GM19468 (cell line): Measurements from ENCODE around the gene SPPL2B.

Experiments used
- ATAC-seq: cut with Tn5 transposase; IDR thresholded peaks from one replicate; pipeline ENCODE4 v1.9.1; 2021; ENCODE audit warnings: mild to moderate bottlenecking, moderate library complexity, moderate number of reproducible peaks; ENCODE audit not compliant: unreplicated experiment; ENCODE audit errors: extremely low read depth

SPPL2B gene

DNA sequence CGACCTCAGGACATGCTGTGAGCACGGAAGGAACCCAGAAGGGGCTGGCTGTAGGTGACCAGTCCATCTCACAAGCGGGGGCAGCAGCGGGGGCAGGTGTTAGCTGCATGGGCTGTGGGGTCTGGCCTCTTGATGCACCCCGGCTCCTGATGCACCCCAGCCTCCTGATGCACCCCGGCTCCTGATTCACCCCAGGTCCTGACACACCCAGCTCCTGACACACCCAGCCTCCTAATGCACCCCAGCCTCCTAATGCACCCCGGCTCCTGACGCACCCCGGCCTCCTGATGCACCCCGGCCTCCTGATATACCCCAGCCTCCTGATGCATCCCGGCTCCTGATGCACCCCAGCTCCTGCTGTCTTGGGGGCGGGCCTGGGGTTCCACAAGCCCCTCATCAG lies 7.5 kb upstream of the SPPL2B start:
- no peak for ATAC-seq

DNA sequence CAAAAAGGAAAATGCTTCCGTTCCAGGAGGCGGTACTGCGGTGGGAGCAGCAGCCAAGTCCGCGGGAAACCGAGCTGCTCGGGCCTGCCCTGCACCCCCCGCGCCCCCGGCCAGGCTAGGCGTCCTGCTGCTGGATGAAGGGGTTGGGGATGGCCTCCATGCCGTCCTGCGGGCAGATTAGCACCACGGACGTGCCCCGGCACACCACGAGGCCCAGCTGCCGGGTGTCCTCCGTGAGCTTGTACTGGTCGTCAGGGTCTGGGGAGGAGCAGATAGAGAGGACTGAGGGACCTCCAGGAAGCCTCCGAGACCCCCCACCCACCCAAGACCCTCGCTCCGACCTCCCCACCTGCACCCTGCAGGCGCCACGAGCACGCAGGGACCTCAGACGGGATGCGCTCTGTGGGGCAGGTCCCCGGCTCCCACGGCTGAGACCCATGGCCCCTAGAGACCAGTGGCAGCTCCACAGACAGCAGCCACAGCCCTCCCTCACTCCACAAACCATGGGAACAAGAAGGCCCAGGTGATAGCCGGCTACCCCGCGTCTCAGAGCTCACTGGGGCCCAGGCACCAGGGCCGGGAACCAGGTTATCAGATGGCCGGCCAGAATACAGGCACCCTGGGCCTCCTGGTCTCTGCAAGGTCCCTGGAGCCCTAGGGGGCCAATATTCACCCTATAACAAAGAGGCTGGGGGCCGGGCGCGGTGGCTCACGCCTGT lies 6.8 kb upstream of the SPPL2B start:
- no peak for ATAC-seq

DNA sequence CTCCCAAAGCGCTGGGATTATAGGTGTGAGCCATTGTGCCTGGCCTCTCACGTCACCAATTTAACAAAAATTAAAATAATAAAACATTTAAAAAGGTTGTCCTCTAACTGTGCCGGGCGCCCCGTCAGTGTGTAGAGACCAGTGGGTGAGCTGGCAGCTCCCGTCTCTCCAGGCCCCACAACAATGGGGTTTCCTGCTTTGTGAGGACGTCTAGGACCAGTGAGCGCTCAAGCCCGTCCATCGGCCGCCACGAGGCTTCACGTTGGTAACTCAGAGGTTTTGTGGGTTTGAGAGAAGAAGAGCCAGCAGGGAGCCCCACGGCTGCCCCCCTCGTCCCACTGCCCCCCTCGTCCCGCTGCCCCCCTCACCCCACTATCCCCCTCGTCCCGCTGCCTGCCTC lies 4.8 kb upstream of the SPPL2B start:
- ATAC-seq, result no peak

DNA sequence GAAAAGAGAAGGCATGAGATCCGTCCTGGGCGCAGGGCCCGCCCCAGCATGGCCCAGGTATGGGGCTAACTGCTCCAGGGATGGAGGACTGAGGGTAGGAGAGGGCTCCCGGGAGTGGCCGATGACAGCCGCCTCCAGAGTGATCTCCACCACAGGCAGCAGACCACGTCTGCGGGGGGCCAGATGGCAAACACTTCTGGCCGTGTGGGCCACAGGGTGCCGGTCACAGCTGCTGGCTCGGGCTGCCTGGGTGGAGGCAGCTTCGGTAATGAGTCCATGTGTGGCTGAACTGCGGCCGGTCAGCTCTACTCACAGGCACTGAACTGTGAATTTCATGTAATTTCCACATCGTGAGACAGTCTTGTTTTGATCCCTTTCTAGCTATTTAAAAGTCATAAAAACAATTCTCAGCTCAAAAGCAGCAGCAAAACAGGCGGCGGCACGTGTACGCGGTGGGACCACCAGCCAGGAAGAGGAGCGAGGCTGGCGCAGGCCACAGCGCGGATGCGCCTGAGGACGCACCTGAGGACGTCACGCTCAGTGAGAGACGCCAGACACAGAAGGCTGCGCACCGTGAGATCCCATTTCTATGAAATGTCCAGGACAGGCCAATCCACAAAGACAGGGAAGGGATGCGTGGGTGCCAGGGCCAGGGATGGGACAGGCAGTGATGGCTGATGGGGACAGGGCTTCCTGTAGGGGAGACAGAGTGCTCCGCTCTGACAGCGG lies 4.1 kb upstream of the SPPL2B start:
- ATAC-seq, result no peak

DNA sequence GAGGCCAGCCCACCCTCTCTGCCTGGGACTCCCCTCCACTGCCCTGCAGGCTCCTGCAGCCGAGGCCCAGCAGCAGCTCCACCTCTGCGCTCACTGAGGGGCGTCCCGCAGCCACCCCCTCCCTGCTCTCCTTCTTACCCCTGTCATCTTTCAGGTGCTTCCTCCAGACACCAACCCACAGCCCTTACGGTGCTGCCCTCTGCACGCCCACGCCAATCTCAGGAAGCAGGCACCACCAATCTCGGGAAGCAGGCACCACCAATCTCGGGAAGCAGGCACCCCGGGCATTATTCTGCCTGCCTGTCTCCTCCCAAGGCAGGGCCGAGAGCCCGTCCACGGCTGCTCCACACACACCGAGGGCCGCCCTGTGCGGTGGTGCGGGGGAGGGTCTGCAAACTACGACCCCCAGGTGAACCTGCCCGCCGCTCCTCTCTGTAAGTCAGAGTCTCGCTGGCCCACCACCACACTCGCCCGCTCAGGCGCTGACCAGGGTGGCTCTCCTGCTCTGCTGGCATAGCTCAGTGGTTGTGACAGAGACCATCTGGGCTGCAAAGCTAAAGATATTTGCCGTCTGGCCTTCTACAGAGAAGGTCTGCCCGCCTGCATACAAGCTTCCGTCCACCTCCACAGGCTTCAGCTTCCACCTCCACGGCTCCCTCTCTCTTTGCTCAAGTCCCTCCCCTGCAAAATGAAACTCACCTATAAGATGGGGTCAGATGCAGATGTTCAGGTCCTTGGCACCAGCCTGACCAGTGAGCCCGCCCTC lies 3.0 kb upstream of the SPPL2B start:
- ATAC-seq, result no peak

DNA sequence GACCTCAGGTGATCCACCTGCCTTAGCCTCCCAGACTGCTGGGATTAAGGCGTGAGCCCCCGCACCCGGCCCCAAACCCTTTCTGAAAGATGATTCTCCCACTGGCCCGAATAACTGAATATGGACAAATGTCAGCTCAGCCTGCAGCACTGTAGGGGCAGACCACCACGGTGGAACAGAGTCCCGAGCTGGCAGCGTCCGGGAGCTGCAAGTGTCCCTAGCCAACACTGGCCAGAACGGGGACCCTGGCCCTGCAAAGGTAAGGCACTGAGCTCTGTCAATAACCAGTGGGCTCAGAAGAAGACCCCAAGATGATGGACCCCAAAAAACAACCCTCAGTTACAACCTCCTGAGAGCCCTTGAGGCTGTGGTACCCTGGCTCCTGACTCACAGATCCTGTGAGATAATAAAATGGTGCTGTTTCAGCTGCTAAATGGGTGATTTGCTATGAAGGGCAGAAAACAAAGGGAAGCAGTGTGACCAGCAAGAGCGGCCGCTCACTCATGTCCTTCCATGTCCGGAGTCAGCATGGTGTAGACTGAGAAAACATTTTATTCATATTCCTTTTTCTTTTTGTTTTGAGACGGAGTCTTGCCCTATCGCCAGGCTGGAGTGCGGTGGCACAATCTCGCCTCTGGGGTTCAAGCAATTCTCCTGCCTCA lies 1.7 kb upstream of the SPPL2B start:
- ATAC-seq, result no peak

DNA sequence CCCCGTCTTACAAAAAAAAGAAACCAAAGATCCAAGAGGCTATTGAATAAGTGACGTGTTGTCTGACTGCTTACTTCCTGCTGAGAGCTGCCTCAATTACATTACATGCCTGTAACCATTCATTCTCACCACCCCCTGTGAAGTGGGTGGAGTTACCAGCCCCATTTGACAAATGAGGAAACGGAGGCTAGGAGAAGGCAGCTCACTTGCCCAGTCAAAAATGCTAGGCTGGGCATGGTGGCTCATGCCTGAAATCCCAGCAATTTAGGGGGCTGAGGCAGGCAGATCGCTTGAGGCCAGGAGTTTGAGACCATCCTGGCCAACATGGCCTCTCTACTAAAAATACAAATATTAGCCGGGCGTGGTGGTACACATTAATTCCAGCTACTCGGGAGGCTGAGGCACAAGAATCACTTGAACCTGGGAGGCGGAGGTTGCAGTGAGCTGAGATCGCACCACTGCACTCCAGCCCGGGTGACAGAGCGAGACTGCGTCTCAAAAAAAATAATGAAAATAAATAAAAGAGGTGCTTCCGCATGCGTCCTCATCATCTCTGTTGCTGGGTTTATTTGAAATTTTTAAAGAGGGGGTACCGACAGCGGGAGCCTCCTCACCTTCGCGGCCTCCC lies 597 bp upstream of the SPPL2B start:
- no peak for ATAC-seq

DNA sequence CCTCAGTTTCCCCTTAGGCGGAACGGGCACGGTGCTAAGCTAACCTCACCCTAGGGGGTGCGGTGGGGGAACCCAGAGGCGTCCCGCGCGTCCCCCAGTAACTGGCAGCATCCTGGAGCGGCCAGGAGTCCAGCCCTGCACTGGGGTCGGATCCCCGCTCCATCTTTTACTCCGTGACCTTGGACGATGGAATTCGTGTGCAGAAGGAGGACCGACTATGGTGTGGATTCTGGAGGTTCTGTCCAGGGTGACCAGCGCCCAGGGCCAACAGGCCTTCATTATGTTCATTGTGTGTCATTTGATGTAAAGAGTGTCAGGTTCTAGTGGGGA lies 630 bp downstream of the SPPL2B start:
- no peak for ATAC-seq

DNA sequence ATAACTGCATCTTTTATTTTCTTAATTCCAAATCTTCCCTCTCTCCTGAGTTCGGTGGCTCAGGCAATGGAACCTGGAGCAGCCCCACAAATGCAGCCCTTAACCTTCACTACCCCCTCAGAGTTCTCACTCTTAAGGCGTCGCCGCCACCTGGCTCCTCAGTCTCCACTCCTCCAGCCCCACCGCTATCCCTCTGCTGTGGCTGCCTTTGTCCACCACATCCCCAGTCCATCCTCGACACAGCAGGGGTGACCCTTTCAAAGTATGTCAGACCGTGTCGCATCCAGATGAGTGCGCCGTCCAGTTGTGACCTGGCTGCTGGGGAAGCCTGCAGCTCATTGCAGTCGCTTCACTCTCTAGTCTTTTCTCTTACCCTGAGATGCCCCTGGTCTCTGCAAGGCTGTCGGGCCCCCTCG lies 1.0 kb downstream of the SPPL2B start:
- ATAC-seq, result no peak

DNA sequence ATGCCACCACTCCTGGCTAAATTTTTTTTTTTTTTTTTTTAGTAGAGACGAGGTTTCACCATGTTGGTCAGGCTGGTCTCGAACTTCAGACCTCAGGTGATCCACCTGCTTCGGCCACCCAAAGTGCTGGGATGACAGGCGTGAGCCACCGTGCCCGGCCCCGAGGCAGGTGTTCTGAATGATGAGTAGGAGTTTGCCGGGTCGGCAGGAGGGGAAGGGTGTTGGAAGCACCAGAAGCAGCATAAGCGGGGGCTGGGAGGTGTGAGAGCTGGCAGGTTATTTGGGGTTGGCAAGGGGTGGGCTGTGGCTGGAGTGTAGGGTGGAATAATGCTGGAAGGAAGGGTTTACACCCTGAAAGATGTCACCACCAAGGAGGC lies 1.8 kb downstream of the SPPL2B start:
- ATAC-seq, result no peak

DNA sequence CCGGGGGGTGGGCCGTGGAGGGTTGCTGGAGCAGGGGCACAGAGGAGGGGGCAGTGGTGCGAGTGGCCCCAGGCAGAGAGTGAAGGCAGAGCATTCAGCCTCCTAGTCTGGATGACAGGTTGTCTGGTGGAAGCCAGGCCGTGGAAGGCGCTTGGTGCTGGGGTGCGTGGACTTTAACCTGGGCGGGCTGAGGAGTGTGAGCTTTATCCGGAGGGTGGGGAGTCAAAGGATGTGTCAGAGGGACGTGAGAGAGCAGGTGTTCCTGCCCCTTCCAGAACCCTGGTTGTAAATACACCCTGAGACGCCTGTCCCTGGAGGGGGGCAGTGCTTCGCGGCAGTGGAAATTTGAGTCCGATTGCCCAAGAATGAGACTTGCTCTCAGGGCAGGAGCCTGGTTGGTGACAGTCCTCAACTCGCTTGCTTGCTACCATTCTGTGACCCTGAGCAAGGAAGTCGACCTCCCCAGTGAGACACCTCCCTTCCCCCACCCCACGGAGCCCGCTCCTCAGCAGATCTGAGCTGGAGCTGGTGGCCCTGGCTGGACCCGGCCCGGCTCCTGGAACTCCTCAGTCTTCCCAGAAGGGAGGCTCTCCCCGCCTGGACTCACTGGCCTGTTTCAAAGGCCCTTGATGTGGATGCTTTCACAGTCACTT lies 2.3 kb downstream of the SPPL2B start:
- no peak for ATAC-seq

DNA sequence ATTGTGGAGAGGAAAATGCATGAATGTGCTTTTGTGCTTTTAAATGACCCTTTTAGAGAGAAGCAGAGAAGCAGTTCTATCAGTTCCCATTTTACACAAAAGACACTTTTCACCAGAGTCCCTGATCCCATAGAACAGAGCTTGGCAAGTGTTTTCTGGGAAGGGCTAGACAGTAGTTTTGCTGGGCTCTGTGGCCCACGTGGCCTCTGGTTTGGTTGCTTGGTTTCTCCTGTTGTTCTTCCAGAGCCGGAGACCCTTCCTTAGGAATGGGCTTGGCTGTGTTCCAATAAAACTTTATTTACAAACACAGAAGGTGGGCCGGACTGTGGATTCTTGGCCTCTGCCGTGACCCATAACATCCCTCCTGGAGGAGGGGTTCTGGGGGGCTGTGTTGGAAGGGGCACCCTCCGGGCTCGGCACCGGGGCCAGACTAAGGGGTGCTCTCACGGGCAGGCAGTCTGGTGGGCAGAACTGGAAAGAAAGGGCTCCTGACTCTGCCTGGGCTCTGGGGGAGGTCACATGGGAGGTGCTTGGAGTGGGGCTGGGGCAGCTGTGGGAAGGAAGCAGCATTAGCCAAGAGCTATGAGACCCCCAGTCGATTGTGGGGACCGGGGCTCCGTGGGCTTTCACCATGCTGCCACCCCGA lies 3.2 kb downstream of the SPPL2B start:
- ATAC-seq, result no peak

DNA sequence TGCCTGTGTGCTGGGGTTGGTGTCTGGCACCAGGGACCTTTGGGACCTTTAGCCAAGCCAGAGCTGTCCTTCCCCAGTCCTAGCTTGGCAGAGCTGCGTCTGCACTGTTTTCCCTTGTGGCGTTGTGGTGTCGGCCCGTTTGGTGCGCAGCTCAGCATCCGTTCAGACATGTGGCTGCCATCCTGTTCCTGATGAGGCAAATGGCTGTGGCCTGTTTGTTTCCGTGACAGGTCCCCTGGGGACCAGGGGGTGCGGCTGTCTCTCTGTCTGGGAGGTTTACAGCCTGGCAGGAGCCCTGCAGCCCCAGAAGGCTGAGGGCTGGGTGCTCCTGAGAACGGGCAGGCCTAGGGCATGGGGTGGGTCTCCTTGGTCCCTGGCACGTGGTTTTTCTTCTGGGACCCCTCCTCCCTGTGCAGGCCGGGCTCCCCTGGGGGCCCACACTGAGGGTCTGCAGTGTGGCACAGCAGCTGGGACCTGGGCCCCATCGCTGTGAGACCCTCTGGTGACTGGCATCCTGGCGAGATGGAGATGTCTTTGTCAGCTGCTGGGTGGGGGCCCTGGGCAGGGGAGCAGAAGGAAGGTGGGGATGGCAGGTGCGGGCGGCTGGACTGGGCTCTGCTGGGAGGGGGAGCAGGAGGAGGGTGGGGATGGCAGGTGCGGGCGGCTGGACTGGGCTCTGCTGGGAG lies 4.0 kb downstream of the SPPL2B start:
- ATAC-seq, result no peak

DNA sequence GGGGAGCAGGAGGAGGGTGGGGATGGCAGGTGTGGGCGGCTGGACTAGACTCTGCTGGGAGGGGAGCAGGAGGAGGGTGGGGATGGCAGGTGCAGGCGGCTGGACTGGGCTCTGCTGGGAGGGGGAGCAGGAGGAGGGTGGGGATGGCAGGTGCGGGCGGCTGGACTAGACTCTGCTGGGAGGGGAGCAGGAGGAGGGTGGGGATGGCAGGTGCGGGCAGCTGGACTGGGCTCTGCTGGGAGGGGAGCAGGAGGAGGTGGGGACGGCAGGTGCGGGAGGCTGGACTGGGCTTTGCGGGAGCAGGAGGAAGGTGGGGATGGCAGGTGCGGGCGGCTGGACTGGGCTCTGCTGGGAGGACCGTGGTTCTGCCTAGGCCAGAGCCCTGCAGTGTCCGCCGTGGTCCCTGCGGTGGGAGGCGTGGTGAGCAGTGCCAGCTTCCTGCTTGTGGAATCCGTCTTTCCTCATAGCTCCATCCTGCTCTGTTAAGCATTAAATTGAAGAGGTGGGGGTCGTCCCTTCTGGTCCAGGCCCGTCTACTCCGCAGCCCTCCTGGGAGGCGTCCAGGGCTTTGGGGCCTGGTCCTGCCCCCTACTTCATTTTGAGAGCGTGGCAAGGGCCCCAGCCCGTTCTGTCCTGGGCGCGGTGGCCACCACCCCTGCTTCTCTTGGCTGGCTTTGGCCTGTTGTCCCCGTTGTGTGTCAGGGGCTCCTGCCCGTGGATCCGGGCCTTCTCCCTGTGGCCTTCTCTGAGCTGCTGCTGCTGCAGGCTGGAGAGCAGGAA lies 4.7 kb downstream of the SPPL2B start:
- no peak for ATAC-seq

DNA sequence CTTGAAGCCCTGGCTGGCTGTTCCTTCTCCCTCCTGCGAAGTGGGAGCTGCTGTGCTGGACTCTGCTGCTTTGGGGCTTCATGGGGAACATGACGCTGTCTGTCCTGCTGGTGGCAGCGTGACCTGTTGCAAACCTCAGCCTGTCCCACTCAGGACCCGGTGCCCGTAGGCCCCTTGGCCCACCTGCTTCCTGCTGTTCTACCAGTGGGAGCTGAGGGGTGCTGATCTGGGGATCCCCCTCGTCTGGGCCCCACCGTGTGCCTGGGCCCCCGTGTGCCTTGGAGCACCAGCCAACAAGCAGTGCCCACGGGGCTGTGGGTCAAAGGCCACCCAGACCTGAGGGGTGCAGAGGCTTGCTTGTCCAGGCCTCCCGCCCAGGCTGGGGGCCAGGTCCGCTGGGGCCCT lies 5.3 kb downstream of the SPPL2B start:
- ATAC-seq, result no peak

DNA sequence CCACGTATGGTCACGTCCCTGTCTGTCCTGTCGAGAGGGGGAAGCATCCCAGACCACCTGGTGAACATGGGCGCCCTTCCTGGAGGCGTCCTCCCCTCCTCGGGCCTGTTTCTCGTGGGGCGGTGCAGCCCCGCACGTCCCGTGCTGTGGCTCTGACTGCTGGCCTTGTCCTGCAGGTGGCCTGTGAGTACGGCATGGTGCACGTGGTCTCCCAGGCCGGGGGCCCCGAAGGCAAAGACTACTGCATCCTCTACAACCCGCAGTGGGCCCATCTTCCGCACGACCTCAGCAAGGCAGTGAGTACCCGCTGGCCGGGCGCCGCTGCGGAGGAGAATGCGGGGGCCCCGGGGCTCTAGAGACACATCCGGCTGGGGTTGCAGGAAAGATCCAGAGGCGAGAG lies 5.9 kb downstream of the SPPL2B start:
- ATAC-seq, result no peak

DNA sequence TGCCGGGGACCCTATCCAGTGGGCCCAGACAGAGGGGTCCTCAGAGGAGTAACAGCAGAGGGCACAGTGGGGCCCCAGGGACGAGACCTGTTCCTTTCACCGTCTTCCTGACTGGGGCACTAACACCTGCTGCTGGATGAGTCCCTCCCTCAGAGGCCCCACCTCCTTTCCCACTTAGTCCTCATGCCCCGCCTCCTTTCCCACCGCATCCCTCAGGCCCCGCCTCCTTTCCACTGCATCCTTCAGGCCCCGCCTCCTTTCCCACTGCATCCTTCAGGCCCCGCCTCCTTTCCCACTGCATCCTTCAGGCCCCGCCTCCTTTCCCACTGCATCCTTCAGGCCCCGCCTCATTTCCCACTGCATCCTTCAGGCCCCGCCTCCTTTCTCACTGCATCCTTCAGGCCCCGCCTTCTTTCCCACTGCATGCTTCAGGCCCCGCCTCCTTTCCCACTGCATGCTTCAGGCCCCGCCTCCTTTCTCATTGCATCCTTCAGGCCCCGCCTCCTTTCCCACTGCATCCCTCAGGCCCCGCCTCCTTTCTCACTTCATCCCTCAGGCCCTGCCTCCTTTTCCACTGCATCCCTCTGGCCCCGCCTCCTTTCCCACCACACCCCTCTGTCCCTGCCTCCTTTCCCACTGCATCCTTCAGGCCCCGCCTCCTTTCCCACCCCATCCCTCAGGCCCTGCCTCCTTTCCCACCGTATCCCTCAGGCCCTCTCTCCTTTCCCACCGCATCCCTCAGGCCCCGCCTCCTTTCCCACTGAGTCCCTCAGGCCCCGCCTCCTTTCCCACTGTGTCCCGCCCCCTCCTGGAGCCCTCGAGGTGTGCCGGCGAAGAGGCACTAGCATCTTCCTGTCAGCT lies 6.7 kb downstream of the SPPL2B start:
- ATAC-seq, result no peak
